ENCODE measurements around the gene FCGR2B. TPM values are rescaled to one million over a fixed set of nuclear protein-coding genes. Genes with fewer than 3 reads are reported as not detected.

Gene FCGR2B
- total and polyA plus RNA-seq, 2 of the 13 experiments (the other 11 are each of a cell fraction or from before 2014, with no cell fraction given), result not detected

DNA sequence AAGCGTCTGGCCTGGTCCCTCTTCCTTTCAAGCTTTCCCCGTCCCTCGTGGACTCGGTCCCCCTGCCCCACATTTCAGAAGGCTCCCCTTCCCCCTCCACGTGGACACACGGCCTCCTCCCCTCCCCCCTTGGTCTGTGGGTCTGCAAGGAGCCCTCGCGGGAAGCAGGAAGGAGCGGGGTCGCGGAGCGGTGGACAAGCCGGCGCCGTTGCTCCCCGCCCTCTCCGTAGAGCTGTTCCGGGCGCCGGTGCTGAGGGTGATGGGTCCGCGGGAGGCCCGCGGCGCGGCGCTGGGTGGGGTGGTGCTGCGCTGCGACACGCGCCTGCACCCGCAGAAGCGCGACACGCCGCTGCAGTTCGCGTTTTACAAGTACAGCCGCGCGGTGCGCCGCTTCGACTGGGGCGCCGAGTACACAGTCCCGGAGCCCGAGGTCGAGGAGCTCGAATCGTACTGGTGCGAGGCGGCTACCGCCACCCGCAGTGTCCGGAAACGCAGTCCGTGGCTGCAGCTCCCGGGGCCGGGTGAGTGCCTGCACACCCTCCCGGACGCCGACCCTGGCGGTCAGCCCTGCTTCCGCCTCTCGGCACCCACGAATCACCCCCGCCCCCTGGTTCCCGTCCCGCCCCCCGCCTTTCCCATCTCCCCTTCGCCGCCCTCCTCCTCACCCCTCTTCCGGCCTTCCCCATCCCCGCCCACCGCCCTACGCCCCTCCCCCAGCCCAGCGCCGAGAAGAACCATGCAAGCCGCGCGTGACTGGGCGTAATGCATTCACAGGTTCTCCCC lies 63.7 kb downstream of the FCGR2B start (continued):
- 0 out of 2 replicates have a peak, but pooled peaks have one; percentile 46 for TF ChIP-seq ARHGAP35 (CRISPR knock-in tag; IDR thresholded peaks at IDR 0.05; ENCODE audit: borderline replicate concordance)
- 0 out of 4 replicates have a peak, but pooled peaks of 1 of the 2 experiments have one; percentile 15 for TF ChIP-seq REST (IDR thresholded peaks at IDR 0.05; ENCODE audit: borderline replicate concordance in 1 of 2, low read depth in 1 of 2, low read length in 2 of 2)
- TF ChIP-seq KDM5B (CRISPR knock-in tag; IDR thresholded peaks at IDR 0.05; ENCODE audit: borderline replicate concordance), result no peak
- TF ChIP-seq, protein P1, sequence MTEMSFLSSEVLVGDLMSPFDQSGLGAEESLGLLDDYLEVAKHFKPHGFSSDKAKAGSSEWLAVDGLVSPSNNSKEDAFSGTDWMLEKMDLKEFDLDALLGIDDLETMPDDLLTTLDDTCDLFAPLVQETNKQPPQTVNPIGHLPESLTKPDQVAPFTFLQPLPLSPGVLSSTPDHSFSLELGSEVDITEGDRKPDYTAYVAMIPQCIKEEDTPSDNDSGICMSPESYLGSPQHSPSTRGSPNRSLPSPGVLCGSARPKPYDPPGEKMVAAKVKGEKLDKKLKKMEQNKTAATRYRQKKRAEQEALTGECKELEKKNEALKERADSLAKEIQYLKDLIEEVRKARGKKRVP (CRISPR knock-in tag; IDR thresholded peaks at IDR 0.05), result peak in 1 of 2 experiments; percentile 27; a peak in 1 of 4 replicates
- 0 out of 2 replicates have a peak, but pooled peaks have one; percentile 6 for TF ChIP-seq BCL6 (CRISPR knock-in tag; IDR thresholded peaks at IDR 0.05)
- no peak for TF ChIP-seq SMARCE1 (IDR thresholded peaks at IDR 0.05; ENCODE audit: borderline replicate concordance)
- peak; percentile 50; the same call in 1 of the 2 replicates for TF ChIP-seq RXRA (CRISPR knock-in tag; IDR thresholded peaks at IDR 0.05)
- TF ChIP-seq NONO (IDR thresholded peaks at IDR 0.05), result no peak
- 0 out of 2 replicates have a peak, but pooled peaks have one; percentile 30 for TF ChIP-seq NONO (CRISPR knock-in tag; conservative IDR thresholded peaks at IDR 0.05)
- 0 out of 2 replicates have a peak, but pooled peaks have one; percentile 39 for TF ChIP-seq HOXD1 (CRISPR knock-in tag; IDR thresholded peaks at IDR 0.05)
- no peak for TF ChIP-seq ZBTB40 (IDR thresholded peaks at IDR 0.05)
- 0 out of 2 replicates have a peak, but pooled peaks have one; percentile 43 for TF ChIP-seq ZBTB40 (CRISPR knock-in tag; IDR thresholded peaks at IDR 0.05)
- 0 out of 2 replicates have a peak, but pooled peaks have one; percentile 2 for TF ChIP-seq BORCS8-MEF2B (CRISPR knock-in tag; IDR thresholded peaks at IDR 0.05)
- TF ChIP-seq ATF7-NPFF (CRISPR knock-in tag; IDR thresholded peaks at IDR 0.05; ENCODE audit: low read depth), result peak; percentile 49; the same call in 1 of the 2 replicates
